Effector memory CD4-positive, alpha-beta T cell (primary cell): ENCODE results near the gene NWD2.

ENCODE experiments used
- DNase-seq, 3 donors: peaks; one replicate each; pipeline ENCODE4 v3.0.0-alpha.2; 2020
- H3K27ac ChIP-seq: 2 replicates; pipeline ENCODE4 v1.7.0; 2013; ENCODE audit warnings: mild to moderate bottlenecking, low read length, moderate library complexity; ENCODE audit not compliant: insufficient read depth, poor library complexity, severe bottlenecking
- H3K27me3 ChIP-seq: replicated peaks from 2 replicates; pipeline ENCODE4 v1.7.0; 2013; ENCODE audit warnings: mild to moderate bottlenecking, low read length; ENCODE audit not compliant: insufficient read depth, control insufficient read depth, poor library complexity, severe bottlenecking
- H3K36me3 ChIP-seq: 2 replicates; pipeline ENCODE4 v1.7.0; 2013; ENCODE audit warnings: mild to moderate bottlenecking, low read length, moderate library complexity; ENCODE audit not compliant: control insufficient read depth, insufficient read depth
- H3K4me1 ChIP-seq: 2 replicates; pipeline ENCODE4 v1.7.0; 2013; ENCODE audit warnings: low read length, mild to moderate bottlenecking; ENCODE audit not compliant: control insufficient read depth, insufficient read depth, poor library complexity, severe bottlenecking
- H3K4me3 ChIP-seq: 2 replicates; pipeline ENCODE4 v1.7.0; 2013; ENCODE audit warnings: low read length, low read depth, mild to moderate bottlenecking; ENCODE audit not compliant: insufficient read depth, poor library complexity, severe bottlenecking
- H3K9me3 ChIP-seq: 2 replicates; pipeline ENCODE4 v1.7.0; 2013; ENCODE audit warnings: mild to moderate bottlenecking, low read length, moderate library complexity; ENCODE audit not compliant: control insufficient read depth

Gene NWD2

DNA sequence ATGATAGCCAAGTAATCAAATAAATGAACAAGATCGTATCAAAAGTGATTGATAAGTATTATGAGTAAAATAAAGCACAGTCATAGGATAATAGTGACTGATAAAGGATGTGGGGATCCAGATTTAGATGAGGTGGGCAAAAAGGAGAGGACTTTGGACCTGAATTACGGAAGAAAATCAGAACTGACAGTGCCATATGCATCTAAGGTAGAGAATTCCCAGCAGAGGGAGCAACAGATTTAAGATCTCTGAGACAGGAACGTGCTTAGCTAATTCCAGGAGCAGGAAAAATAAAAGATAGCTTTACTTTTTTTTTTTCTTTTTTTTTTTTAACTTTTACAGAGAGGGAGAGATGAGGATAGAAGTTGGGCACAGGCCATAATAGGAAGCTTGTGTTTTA, 189.9 kb downstream of the NWD2 start:
- Histone ChIP-seq H3K36me3 (no peaks in the 10 kb centered on the region), H3K9me3 (no peaks in the 10 kb centered on the region), H3K27me3 (no peaks in the 10 kb centered on the region), H3K4me3 (no peak overlapping the region), H3K4me1 (no peaks in the 10 kb centered on the region), H3K27ac (no peak overlapping the region)
- no peak for DNase-seq

DNA sequence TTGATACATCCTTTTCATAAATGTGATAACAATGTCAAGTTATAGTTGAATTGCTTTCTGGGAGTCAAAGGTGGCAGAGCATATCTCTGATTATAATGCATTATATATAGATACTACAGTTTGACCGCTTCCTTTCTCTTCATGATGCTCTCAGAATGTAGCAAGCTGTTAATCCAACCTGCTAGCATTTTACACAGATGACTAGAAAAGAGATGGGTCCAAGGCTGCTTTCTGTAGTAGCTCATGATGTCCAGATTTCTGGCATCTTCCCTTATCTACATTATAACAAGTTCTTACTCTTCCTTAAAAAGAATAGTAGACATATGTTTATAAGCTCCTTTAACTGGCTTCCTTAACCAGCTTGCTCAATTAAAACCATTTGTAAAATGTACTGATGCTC, 192.0 kb downstream of the NWD2 start:
- Histone ChIP-seq H3K4me1 (no peaks in the 10 kb centered on the region), H3K27me3 (no peaks in the 10 kb centered on the region), H3K27ac (no peak overlapping the region), H3K4me3 (no peak overlapping the region), H3K36me3 (no peaks in the 10 kb centered on the region), H3K9me3 (no peaks in the 10 kb centered on the region)
- DNase-seq: no peak

DNA sequence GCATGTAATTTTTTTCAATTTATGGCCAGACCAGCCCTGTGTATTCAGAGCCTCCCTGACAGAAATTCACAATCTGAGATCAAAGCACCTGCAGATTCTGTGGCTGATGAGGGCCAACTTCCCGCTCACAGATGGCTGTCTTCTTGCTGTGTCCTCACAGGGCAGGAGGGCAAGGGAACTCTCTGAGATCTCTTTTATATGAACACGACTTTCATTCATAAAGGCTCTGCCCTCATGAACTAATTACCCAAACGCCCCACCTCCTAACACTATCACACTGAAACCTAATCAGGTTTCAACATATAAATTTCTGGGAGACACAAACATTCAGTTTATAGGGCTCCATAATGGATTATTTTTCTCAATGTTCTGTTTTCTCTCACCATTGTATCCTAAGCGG, 192.6 kb downstream of the NWD2 start:
- DNase-seq: no peak
- Histone ChIP-seq H3K36me3 (no peaks in the 10 kb centered on the region), H3K27me3 (no peaks in the 10 kb centered on the region), H3K4me1 (no peaks in the 10 kb centered on the region), H3K27ac (no peak overlapping the region), H3K9me3 (no peaks in the 10 kb centered on the region), H3K4me3 (no peak overlapping the region)

DNA sequence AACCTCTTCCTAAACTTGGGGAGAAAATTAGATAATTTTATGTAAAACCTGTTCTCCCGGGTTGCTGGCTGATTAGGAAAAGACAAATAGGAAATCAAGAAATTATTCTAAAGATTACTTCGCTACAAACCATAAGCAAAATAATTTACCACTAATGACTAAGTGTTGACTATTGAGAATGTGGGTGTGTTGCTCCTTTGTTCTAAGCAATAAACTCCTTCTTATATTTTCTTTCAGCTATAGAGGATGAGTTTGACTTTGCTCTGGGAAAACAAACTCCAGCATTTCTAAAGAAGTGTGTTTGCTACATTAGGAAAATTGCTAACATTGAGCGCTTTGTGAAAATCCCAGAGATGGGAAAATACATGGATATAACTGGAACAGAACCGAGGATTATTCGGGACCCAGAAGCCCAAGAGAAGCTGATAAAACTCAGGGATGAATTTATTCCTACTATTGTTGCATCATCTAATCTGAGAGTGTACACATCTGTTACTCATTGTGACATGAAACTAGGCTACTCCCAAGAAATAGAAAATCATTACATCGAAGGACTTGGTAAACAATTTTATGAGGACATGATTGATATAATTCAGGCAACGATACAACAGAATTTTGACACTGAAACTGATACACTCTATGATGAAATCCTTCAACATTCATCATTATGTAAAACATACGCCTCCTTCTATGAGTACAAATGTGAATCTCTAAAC, 194.2 kb downstream of the NWD2 start:
- H3K36me3 ChIP-seq: no peaks in the 10 kb centered on the region
- H3K4me1 ChIP-seq: no peaks in the 10 kb centered on the region
- H3K27ac ChIP-seq: no peak overlapping the region
- H3K4me3 ChIP-seq: no peak overlapping the region
- no peak for DNase-seq
- H3K9me3 ChIP-seq: no peaks in the 10 kb centered on the region
- H3K27me3 ChIP-seq: no peaks in the 10 kb centered on the region

DNA sequence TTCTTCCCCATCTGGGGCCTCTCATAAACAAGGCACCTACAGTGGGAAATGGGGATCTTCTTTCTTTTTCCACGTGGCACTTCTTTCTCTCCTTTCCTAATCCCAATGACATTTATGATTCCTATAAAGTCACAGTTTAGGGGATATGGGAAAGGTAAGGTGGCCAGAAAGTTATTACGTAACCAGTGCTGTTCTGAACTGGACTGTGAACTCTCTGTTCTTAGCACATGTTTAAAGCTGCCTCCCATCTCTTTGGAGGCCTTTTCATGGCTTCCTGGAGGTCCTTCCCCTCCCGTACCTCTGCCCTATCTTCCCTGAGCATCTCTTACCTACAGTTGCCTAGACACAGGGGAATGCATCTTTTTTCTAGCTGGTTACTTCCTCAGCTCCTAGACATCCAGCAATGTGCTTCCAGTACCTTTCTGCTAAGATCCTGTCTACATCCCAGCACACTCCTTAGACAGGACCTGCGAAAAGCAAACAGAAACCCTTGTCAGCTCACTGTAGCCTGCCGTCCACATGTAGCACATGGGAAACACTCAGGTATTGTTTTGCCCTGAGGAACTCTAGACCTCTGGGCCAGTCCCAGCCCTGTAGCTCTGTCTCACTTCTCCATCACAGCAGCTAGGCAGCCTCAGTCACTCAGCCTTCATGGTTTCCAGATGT, 195.4 kb downstream of the NWD2 start:
- no peaks in the 10 kb centered on the region for H3K9me3 ChIP-seq
- H3K27ac ChIP-seq: no peak overlapping the region
- H3K36me3 ChIP-seq: no peaks in the 10 kb centered on the region
- H3K4me1 ChIP-seq: no peaks in the 10 kb centered on the region
- no peak for DNase-seq
- H3K27me3 ChIP-seq: no peaks in the 10 kb centered on the region
- H3K4me3 ChIP-seq: no peak overlapping the region

DNA sequence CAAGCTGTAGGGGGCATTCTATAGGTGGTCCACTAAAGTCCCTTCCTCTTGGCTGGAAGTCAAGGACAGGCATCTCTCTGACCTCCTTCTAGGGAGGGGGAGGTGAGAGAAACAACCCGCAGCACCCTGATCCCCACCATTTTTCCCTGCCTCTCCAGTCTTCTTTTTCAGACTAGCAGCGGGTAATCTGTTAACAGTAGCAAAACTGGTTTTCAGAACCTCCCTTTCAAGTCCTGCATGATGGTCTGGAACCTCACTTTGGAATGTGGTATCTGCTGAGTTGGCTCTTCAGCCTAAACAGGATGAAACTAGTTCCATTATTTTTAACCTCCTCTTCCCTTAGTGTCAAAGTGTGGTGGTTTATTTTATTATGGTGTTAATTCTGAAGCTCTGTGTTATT, 196.0 kb downstream of the NWD2 start:
- H3K27ac ChIP-seq: no peak overlapping the region
- DNase-seq: no peak

DNA sequence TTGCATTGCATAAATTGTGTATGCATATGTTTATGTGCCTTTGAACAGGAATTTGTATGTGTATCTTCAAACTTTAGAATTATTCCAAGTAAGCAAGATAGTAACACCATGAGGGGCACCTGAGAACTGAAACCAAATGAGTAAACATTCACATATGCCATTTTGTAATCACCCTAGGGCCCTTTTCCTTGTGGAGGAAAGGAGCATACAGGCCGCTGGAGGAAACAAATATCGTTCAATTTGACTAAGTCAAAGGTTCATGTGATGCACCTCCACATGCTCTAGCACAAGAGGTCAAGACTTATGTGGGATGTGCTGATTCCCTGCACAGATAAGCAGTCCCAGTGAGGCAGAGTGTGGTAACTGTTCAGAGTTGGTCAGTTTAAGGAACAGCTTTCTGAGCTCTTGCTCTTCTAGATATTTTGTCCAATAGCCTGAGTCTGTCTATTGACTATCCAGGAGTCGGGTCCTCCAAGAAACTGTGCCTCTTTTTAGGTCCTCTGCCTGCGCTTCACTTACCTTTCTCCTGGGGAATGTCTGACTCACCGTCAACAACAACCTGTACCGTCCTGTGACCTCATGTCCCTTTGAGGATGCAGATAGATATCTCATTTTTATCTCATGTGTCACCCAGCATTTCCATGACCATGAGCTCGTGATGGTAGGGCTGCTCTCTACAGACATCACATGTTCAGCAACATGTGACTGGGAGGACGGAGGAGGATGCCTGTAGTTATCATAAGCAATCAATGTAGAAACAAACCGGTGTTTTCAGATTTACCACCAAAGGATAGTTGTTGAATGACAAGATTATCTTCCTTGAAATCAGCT, 196.9 kb downstream of the NWD2 start:
- H3K4me3 ChIP-seq: no peak overlapping the region
- no peaks in the 10 kb centered on the region for H3K4me1 ChIP-seq
- DNase-seq: no peak
- no peak overlapping the region for H3K27ac ChIP-seq
- no peaks in the 10 kb centered on the region for H3K36me3 ChIP-seq
- no peaks in the 10 kb centered on the region for H3K9me3 ChIP-seq
- no peaks in the 10 kb centered on the region for H3K27me3 ChIP-seq

More for the DNA sequence above, 196.0 kb downstream of the NWD2 start:
- H3K4me3 ChIP-seq: no peak overlapping the region
- no peaks in the 10 kb centered on the region for H3K36me3 ChIP-seq
- no peaks in the 10 kb centered on the region for H3K4me1 ChIP-seq
- H3K9me3 ChIP-seq: no peaks in the 10 kb centered on the region
- H3K27me3 ChIP-seq: no peaks in the 10 kb centered on the region

DNA sequence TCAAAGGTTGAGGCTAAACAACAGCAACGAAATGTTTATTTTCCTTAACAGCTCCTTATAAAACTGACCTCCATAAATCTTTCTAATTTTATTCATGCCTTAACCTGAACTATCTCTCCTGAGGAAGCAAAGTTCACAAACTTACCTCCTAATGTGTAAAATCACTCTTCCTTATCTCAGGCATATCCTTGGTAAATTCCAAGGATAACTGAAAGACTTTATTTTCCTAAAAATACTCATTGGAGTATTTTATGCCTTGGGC, 197.4 kb downstream of the NWD2 start:
- no peak for DNase-seq
- H3K27ac ChIP-seq: no peak overlapping the region
- H3K27me3 ChIP-seq: no peaks in the 10 kb centered on the region
- no peaks in the 10 kb centered on the region for H3K4me1 ChIP-seq
- H3K36me3 ChIP-seq: no peaks in the 10 kb centered on the region
- H3K4me3 ChIP-seq: no peak overlapping the region
- no peaks in the 10 kb centered on the region for H3K9me3 ChIP-seq

DNA sequence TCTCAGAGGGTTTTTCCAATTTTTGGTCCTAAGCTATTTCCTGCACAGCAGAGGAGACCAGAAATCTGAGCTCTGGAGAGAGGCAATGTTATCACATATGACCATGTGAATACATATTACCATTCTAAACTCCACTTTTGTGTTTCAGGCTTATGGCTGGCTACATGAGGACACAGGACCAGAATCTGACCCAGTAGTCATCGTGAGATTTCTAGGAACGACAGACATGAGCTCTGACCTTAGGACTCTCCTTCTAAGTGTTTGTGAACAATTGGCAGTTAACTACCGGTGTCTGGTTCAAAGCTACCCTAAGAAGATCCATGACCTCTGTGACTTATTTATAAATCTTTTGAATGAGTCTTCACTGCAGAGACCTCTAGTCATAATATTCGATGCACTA, 198.6 kb downstream of the NWD2 start:
- H3K27me3 ChIP-seq: no peaks in the 10 kb centered on the region
- H3K4me1 ChIP-seq: no peaks in the 10 kb centered on the region
- no peaks in the 10 kb centered on the region for H3K9me3 ChIP-seq
- DNase-seq: no peak
- H3K27ac ChIP-seq: no peak overlapping the region
- H3K36me3 ChIP-seq: no peaks in the 10 kb centered on the region
- H3K4me3 ChIP-seq: no peak overlapping the region

DNA sequence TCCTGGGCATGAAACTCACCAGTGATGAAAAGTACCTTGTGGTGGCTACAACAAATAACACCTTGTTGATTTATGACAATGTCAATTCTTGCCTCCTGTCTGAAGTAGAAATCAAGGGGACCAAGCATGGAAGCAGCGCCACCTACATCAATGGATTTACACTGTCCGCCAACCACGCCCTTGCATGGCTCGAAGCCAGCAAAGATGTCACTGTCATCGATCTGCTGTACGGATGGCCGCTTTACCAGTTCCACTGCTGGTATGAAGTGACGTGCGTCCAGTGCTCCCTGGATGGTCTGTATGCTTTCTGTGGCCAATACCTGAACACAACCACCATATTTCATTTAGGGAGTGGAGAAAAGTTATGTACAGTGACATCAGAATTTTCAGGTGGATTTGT, 200.5 kb downstream of the NWD2 start:
- DNase-seq: no peak
- Histone ChIP-seq H3K27me3 (no peaks in the 10 kb centered on the region), H3K27ac (no peak overlapping the region), H3K9me3 (no peaks in the 10 kb centered on the region), H3K4me1 (no peaks in the 10 kb centered on the region), H3K36me3 (no peaks in the 10 kb centered on the region), H3K4me3 (no peak overlapping the region)
